ENCODE results near the gene RASGEF1C.
"Not testable (repeated sequence)": the region's sequence is repeated elsewhere in the genome, so short reads cannot be mapped to it uniquely, and the experiment has no call there.

The RASGEF1C gene

GRCh38 chr5:180098991-180099732 is 109.8 kb downstream of the RASGEF1C start:
- no peak for FAIRE-seq

- no peak for FAIRE-seq
Measured at GRCh38 chr5:180098526-180098925, 110.5 kb downstream of the RASGEF1C start.

- no peak for FAIRE-seq
Measured at GRCh38 chr5:180097926-180098325, 111.1 kb downstream of the RASGEF1C start.

GRCh38 chr5:180097163-180097894 is 111.7 kb downstream of the RASGEF1C start:
- no peak for FAIRE-seq

GRCh38 chr5:180096616-180097015 is 112.4 kb downstream of the RASGEF1C start:
- no peak for FAIRE-seq

- FAIRE-seq, result no peak
Measured at GRCh38 chr5:180095545-180095944, 113.5 kb downstream of the RASGEF1C start.

GRCh38 chr5:180093651-180094382 is 115.2 kb downstream of the RASGEF1C start:
- FAIRE-seq, result no peak

GRCh38 chr5:180093241-180093640 is 115.8 kb downstream of the RASGEF1C start:
- FAIRE-seq, result no peak

GRCh38 chr5:180090769-180091546 is 118.1 kb downstream of the RASGEF1C start:
- FAIRE-seq, result no peak

- FAIRE-seq, result no peak
Measured at GRCh38 chr5:180090098-180090768, 118.8 kb downstream of the RASGEF1C start.

GRCh38 chr5:180089628-180090027 is 119.4 kb downstream of the RASGEF1C start:
- FAIRE-seq, result not testable (repeated sequence)

GRCh38 chr5:180088561-180088960 is 120.5 kb downstream of the RASGEF1C start:
- FAIRE-seq, result no peak

GRCh38 chr5:180086816-180087399 is 122.1 kb downstream of the RASGEF1C start:
- FAIRE-seq, result no peak

GRCh38 chr5:180085837-180086236 is 123.2 kb downstream of the RASGEF1C start:
- FAIRE-seq, result no peak

- FAIRE-seq, result no peak
Measured at GRCh38 chr5:180084638-180085561, 124.1 kb downstream of the RASGEF1C start.

GRCh38 chr5:180083529-180084060 is 125.4 kb downstream of the RASGEF1C start:
- FAIRE-seq, result no peak

GRCh38 chr5:180082633-180083420 is 126.2 kb downstream of the RASGEF1C start:
- FAIRE-seq, result no peak

- no peak for FAIRE-seq
Measured at GRCh38 chr5:180081481-180081880, 127.5 kb downstream of the RASGEF1C start.

Measured in colon (tissue), 2 donors.